ENCODE results near the gene HNMT. TPM values are rescaled to one million over a fixed set of nuclear protein-coding genes. Genes with fewer than 3 reads are reported as not detected.

Gene HNMT
- total RNA-seq, 4 donors from 2014 or later = 18.1 to 63.9 (median 31.5) TPM

DNA sequence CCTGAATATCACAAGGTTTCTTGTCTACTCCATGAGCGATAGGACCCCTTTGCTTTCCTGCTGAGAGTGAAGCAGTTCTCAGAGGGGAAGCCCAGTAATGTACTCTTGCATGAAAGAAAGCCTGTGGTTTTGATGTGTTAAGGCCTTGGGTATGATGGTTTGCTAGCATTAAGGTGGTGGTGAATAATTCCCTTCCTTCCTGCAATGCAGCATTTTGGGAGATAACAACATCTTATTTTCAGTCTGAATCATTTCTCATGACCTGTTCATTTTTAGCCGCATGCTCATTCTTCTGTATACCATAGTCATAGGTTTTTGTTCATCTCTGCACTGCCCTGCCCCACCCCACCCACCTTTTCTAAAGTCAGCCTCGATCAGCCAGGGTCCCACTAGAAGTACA lies 66.2 kb downstream of the HNMT start:
- Histone ChIP-seq H3K4me1 (no peaks in the 10 kb centered on the region), H3K27ac (no peak overlapping the region), H3K4me3 (no peak overlapping the region), H3K36me3 (no peaks in the 10 kb centered on the region), H3K9me3 (no peaks in the 10 kb centered on the region), H3K27me3 (no peaks in the 10 kb centered on the region)
- TF ChIP-seq EP300 (IDR thresholded peaks at IDR 0.05) = no peak
- no peak for TF ChIP-seq POLR2A (IDR thresholded peaks at IDR 0.05)
- TF ChIP-seq, protein P1, sequence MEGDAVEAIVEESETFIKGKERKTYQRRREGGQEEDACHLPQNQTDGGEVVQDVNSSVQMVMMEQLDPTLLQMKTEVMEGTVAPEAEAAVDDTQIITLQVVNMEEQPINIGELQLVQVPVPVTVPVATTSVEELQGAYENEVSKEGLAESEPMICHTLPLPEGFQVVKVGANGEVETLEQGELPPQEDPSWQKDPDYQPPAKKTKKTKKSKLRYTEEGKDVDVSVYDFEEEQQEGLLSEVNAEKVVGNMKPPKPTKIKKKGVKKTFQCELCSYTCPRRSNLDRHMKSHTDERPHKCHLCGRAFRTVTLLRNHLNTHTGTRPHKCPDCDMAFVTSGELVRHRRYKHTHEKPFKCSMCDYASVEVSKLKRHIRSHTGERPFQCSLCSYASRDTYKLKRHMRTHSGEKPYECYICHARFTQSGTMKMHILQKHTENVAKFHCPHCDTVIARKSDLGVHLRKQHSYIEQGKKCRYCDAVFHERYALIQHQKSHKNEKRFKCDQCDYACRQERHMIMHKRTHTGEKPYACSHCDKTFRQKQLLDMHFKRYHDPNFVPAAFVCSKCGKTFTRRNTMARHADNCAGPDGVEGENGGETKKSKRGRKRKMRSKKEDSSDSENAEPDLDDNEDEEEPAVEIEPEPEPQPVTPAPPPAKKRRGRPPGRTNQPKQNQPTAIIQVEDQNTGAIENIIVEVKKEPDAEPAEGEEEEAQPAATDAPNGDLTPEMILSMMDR (IDR thresholded peaks at IDR 0.05) = no peak
- WGBS, 2 donors = 79 to 89% methylated on average over 3 of the region's 3 CpGs
- no peak for DNase-seq (ENCODE audit: low spot score in 2 of 2)

DNA sequence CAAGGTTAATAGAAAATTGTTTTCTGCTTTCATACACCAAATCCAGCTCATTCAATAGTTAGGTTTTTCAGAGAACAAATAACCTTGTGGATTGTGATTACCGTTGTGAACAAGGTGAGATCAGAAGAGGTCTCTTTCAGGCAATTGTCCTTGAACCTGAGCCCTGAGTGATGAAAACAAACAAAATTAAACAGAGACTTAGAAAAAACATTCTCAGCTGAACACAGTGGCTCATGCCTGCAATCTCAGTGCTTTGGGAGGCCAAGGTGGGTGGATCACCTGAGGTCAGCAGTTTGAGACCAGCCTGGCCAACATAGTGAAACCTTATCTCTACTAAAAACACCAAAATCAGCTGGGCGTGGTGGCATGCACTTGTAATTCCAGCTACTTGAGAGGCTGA lies 68.1 kb downstream of the HNMT start:
- no peak for DNase-seq (ENCODE audit: low spot score in 2 of 2)
- Histone ChIP-seq H3K4me1 (no peaks in the 10 kb centered on the region), H3K36me3 (no peaks in the 10 kb centered on the region), H3K27ac (no peak overlapping the region), H3K9me3 (no peaks in the 10 kb centered on the region), H3K27me3 (no peaks in the 10 kb centered on the region), H3K4me3 (no peak overlapping the region)
- 84 to 89% methylated on average over 2 of the region's 2 CpGs for WGBS, 2 donors
- TF ChIP-seq POLR2A (IDR thresholded peaks at IDR 0.05) = no peak
- TF ChIP-seq EP300 (IDR thresholded peaks at IDR 0.05) = no peak
- TF ChIP-seq, protein P1 (IDR thresholded peaks at IDR 0.05) = no peak

DNA sequence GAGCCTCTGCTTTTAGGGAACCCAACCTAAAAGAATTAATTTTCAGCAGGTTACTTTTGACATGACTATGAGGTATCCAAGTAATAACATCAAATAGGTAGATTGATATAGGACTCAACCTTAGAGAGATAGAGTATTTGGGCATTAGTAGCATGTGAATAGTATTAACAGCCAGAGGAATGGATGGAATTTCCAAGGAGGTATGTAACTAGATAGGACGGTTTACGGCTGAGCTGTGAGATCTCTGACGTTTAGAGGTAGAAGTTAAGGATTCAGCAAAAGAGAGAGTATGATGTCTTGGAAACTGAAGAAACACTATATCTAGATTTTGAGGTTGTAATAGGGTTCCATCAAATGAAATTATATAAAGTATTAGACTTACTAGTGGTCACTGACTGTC lies 70.3 kb downstream of the HNMT start:
- Histone ChIP-seq H3K27ac (no peak overlapping the region), H3K36me3 (no peaks in the 10 kb centered on the region), H3K27me3 (no peaks in the 10 kb centered on the region), H3K9me3 (no peaks in the 10 kb centered on the region), H3K4me1 (no peaks in the 10 kb centered on the region), H3K4me3 (no peak overlapping the region)
- 85 to 86% methylated on average over 3 of the region's 3 CpGs for WGBS, 2 donors
- TF ChIP-seq, protein P1 (IDR thresholded peaks at IDR 0.05) = no peak
- TF ChIP-seq EP300 (IDR thresholded peaks at IDR 0.05) (no peak), POLR2A (IDR thresholded peaks at IDR 0.05) (no peak)
- no peak for DNase-seq (ENCODE audit: low spot score in 2 of 2)

DNA sequence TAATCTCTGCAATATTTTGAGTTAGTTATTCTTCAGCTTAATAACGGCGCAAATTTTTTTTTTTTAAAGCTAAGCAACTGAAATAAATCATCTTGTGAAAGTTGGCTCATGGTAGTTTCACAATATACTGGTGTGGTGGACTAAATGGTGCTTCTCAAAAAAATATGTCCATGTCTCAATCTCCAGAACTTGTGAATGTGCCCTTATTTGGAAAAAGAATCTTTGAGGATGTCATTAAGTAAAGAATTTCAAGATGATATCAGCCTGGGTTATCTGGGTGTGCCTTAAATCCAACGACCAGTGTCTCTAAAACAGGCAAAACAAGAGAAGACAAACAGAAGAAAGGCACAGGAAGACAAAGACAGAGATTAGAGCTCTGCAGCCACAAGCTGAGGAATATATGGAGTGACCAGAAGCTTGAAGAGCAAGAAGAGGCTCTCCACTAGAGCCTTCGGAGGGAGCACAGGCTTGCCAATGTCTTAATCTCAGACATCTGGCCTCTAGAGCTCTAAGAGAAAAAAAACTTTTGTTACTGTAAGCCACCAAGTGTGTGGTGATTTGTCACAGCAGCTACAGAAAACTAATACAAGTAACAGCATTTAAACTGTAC lies 71.4 kb downstream of the HNMT start:
- Histone ChIP-seq H3K4me1 (no peaks in the 10 kb centered on the region), H3K27ac (no peak overlapping the region), H3K27me3 (no peaks in the 10 kb centered on the region), H3K4me3 (no peak overlapping the region), H3K9me3 (no peaks in the 10 kb centered on the region), H3K36me3 (no peaks in the 10 kb centered on the region)
- no peak for TF ChIP-seq EP300 (IDR thresholded peaks at IDR 0.05)
- TF ChIP-seq, protein P1 (IDR thresholded peaks at IDR 0.05) = no peak
- TF ChIP-seq POLR2A (IDR thresholded peaks at IDR 0.05) = no peak
- no peak for DNase-seq (ENCODE audit: low spot score in 2 of 2)
- 72 to 75% methylated on average over 4 of the region's 4 CpGs for WGBS, 2 donors

DNA sequence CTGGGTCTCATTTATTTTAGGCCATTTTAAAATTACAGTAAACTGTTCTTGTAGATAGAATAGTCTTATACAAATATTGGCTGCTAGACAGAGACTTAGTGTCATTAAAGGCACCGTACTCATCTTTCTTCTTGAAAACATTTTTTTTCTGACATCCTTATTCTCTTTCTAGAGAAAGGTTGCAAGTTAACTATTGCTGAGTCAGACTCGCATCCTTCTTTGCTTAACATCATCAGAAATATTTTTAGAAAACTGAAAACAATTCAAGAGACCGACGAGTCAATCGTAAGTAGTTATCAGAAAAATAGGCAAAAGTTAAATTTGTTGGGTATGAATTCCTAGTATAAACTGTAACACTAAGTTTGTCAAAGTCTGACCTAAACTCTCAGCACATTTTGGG lies 72.2 kb downstream of the HNMT start:
- Histone ChIP-seq H3K27ac (no peak overlapping the region), H3K27me3 (no peaks in the 10 kb centered on the region), H3K9me3 (no peaks in the 10 kb centered on the region), H3K4me1 (no peaks in the 10 kb centered on the region), H3K36me3 (no peaks in the 10 kb centered on the region), H3K4me3 (no peak overlapping the region)
- TF ChIP-seq EP300 (IDR thresholded peaks at IDR 0.05) (no peak), POLR2A (IDR thresholded peaks at IDR 0.05) (no peak)
- TF ChIP-seq, protein P1 (IDR thresholded peaks at IDR 0.05) = no peak
- DNase-seq (ENCODE audit: low spot score in 2 of 2) = no peak
- 73 to 75% methylated on average over 5 of the region's 5 CpGs for WGBS, 2 donors

Measured in tibial nerve (tissue), 4 donors.